Stimulated activated CD8-positive, alpha-beta memory T cell treated with anti-CD3 and anti-CD28 coated beads, Interleukin-15, amount 100 ng/mL, for 1 hour (primary cell): ENCODE data around the gene ADPGK.
A peak's percentile ranks its signal among the peaks of the same experiment; 100 is the strongest.

Experiments
- DNase-seq: peaks from one replicate; pipeline ENCODE4 v3.0.0-alpha.2; 2020; ENCODE audit warnings: low read depth

ADPGK gene

DNA sequence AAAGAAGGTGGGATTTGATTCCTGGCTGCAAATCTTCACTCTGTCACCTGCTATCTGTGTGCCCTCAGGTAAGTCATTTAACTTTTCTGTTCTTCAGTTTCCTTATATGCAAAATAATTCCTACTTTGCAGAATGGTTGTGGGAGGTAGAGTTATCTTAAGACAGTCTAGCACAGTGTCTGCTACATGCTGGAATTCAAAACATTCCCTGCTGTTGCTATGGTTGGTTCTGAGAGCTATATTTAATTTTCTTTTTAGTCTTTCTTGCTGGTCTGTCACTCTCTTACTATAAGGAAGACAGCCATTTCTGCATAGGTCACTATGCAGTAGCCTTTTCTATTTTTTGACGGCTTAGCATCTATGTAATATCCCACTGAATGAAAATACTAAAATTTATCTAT lies 4.0 kb upstream of the ADPGK start:
- DNase-seq, result no peak

DNA sequence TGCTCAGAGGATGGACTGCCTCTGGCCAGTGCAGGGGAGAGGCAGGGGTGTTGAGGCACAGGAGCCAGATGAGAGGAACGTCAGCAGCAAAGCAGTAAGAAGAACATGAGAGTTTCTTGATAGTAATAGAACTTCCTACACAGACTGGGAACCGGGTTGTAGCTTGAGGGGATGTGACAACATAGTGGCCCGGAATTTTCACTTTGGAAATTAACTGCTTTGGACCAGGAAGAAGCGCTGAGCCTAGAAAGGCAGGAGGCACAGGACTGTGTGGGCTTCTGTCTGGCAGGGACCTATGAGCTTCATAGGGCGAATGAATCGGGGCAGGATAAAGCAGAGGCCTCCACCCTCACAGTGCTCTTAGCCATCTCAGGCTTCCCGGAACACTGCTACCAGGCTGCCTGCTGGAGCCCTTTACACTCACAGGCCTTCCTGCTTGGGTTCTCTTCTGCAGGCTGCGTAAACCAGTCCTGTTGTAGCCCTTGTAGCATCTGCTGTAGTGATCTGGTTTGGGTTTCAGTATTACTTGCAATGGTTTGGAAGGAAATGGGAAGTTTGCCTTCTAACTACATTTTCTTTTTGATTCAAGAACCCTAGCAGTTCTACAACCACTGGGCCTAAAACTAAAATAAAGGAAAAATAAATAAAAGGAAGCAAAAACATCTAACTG lies 3.3 kb upstream of the ADPGK start:
- DNase-seq, result no peak

DNA sequence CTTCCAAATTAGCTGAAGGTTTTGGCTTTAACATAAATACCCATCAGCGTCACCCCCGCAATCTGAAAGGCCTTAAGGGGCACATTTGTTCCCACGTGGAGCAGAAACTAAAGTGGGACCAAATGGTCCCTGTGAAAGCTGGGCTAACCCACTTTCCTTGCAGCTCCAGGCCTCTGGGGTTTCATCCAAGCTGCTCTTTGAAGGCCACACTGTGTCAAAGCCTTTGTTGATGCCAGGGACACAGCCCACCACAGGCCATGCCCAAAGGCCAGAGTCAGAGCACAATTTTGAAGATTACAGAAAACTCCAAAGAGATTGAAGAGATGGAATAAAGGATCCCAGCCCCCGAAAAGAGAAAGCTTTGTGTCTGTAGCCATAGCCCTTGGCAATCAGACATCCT lies 2.7 kb upstream of the ADPGK start:
- DNase-seq, result no peak

DNA sequence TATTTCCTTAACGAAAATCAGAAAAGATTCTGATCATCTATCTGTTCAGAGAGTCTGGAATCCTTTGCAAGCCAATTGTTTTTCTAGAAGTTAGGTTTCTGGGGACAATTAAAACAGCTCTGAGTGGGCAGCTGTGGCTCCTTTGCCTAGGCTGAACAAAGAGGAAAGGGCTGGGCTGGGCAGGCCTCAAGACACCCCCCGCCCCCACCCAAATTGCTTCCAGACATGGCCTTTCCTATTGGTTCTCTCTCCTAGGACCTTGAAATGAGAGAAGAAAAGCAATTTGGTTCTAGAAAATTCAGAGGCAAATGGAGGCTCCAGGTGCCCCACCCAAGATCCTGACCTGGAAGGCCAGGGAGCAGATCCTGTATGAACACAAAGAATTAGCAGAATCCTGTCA lies 2.3 kb upstream of the ADPGK start:
- no peak for DNase-seq

DNA sequence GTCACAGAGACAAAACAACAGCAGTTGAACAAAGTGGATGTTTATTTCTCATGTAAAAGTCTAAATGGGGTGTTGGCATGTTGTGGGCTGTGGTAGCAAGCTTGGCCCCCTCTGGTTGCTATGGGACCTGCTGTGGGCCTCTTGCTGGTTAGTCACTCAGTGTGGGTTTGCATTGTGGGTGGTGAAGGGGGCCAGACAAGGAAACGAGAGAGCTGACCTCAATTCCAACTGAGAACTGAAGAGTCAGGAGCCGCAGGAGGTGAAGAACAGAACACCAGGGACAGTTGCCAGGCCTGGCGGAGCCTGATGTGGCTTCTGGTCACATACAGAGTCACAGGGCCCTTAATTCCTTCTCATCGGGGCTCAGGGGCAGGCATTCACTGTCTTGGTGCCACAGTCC lies 1.9 kb upstream of the ADPGK start:
- peak; percentile 14 for DNase-seq

DNA sequence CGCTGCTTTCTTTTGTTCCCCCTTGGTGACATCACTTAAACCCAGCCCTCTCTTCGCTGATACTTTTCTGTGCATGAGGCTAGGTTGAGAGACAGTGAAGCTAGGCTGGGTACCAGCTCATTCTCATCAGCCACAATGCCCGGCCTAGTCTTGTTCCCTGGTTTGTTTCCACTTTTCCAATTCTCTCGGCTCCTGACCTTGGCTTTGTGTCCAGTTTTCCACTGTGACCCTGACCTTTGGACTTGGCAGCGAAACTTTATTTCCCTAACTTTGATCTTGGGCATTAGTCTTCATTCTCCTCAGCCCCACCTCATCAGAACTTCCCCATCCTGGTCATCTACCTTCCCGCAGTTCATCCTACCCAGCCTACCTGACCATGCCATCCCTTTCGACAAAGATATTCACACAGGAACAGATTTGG lies 908 bp upstream of the ADPGK start:
- no peak for DNase-seq

- DNase-seq, result no peak
Observed at GRCh38 chr15:72783004-72783639, 436 bp downstream of the ADPGK start.

GRCh38 chr15:72782274-72783003 lies 1.1 kb downstream of the ADPGK start:
- DNase-seq, result no peak

- no peak for DNase-seq
Observed at GRCh38 chr15:72781631-72782030, 1.9 kb downstream of the ADPGK start.

GRCh38 chr15:72778796-72779195 lies 4.8 kb downstream of the ADPGK start:
- no peak for DNase-seq

- no peak for DNase-seq
Observed at GRCh38 chr15:72774696-72775383, 8.7 kb downstream of the ADPGK start.

GRCh38 chr15:72771329-72771725 lies 12.2 kb downstream of the ADPGK start:
- no peak for DNase-seq

GRCh38 chr15:72770673-72771328 lies 12.8 kb downstream of the ADPGK start:
- DNase-seq, result no peak

GRCh38 chr15:72766780-72767179 lies 16.8 kb downstream of the ADPGK start:
- no peak for DNase-seq

DNA sequence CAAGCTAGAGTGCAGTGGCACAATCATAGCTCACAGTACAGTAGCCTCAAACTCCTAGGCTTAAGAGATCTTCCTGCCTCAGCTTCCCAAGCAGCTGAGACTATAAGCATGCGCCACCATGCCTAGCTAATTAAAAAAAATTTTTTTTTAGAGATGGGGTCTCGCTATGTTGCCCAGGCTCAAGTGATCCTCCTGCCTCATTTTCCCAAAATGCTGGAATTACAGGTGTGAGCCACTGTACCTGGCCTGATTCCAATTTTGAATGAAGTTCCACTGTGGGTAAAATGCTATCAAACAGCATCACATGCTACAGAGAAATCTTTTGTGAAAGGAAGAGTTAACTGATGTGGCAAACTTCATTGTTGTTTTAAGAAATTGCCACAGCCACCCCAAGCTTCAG lies 17.5 kb downstream of the ADPGK start:
- no peak for DNase-seq

DNA sequence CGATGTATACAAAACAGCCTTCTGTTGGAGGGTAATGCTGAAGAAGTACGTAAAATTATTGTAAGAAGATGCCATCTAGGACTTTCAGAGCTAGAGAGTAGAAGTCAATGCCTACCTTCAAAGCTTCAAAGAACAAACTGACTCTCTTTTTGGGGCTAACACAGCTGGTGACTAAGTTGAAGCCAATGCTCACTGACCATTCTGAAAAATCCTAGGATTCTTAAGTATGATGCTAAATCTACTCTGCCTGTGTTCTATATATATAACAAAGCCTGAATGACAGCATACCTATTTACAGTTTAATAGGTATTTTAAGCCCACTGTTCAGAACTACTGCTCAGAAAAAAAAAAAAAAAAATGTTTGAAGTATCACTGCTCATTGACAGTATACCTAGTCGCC lies 18.9 kb downstream of the ADPGK start:
- no peak for DNase-seq

- DNase-seq, result no peak
Observed at GRCh38 chr15:72760590-72761260, 22.8 kb downstream of the ADPGK start.

DNA sequence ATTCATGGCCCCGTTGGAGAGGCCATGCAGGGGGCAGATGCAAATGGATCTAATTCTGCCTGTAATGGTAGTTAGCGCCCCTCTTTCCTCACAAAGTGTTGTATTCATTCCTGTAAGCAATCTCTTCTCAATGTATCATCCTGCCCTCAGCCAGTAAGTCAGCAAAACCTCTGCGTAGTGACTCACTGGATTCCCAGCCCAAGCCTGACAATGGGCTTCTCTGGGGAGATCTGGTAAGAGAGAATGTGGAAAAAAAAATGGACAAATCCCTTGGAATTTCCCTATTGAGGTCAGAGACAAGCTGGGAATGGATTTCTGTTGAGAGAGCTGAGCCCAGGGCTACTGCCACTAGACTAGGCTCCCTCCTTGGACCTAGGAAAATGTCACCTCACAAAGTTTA lies 25.4 kb downstream of the ADPGK start:
- DNase-seq, result no peak

DNA sequence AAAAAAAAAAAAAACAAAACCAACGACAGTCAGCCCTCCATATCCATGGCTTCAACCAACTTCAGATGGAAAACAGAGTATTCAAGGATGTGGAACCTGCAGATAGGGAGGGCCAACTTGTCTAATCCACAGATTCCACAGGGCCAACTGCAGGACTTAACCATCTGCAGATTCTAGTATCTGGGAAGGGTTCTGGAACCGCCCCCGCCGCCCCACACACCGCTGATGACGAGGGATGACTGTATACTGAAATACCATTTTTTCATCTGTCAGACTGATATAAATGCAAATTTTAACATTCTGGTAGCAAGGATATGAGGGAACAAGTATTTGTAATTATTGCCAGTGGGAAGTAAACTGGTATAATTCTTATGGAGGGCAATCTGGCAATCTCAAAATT lies 29.5 kb downstream of the ADPGK start:
- no peak for DNase-seq

DNA sequence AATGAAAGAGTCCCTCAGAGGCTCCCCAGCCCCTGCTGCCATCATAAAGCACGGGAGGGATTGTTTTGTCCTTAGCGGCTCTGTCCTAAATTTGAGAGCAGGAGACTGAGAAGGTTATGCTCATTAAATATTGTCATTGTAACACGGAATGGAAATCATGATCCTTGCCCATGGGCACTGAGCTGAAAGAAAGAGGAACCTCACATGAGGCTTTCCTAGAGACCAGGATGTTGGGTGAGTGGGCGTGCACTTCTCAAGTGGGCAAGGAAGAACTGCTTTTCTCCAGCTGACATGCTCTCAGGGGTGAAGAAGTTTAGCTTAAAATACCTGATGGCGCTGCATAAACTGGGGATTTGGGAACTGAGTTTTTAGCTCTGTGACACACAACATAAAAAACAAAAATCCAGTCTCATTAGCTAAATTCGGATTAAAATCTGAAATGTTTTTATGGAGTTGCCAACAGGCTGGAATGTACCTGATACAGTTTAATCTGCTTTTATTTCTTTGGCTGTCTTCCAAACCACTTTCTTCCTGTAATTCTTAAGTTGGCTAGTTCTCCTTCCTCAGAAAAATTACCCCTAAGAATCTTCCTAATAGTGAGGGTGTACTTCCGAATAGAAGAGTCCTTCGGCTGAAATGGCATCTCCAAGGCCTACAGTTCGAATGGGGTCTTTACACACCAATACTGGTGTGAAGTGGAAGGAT lies 31.7 kb downstream of the ADPGK start:
- DNase-seq, result no peak

DNA sequence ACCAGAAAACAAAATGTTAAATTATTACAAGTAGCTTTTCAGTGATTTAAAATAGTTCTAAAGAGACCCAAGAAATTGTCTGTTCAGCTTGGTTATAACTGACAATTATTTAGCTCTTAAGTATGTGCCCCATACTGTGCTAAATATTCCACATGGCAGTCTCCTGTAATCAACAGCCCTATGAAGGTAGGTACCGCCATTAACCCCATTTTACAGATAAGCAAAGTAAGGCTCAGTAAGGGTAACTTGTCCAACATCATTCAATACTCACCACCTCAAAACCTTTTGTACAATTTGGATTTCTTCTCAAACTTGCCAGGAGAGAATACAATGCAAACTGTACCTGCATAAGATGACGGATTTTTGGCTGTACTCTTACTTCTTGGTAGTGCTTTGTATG lies 33.9 kb downstream of the ADPGK start:
- DNase-seq, result no peak
